GM19463 (cell line): ENCODE measurements around the gene SRRM3.
"Not testable (repeated sequence)": the region's sequence is repeated elsewhere in the genome, so short reads cannot be mapped to it uniquely, and the experiment has no call there.

Source experiments
- ATAC-seq: cut with Tn5 transposase; IDR thresholded peaks from one replicate; pipeline ENCODE4 v1.9.1; 2021; ENCODE audit warnings: mild to moderate bottlenecking, moderate library complexity; ENCODE audit not compliant: unreplicated experiment

SRRM3 gene

DNA sequence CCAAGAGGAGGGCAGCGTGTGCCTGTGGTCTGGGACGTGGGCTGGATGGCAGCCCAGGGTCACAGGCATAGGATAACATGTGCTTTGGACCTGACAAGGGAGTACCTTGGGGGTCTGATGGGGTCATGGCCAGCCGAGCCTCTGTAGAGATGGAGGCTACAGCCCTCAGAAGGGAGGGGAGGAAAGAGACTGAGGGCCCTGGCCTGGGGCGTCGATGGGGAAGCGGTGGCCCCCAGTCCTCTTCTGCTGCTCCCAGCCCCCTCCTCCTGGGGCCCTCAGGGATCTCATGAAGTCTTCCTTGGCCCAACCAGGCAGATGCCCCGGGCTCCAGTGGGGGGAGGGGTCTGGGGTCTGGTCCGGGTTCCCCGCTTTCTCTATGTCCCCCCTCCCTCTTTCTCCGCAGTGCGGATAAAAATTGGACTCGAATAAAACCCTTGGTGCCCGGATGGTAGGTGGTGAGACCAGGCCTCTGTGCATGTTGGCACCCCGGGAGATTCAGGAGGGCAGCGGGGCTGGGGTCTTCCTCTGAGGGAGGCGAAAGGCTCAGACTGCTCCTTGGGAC is 85.2 kb downstream of the SRRM3 start:
- no peak for ATAC-seq

DNA sequence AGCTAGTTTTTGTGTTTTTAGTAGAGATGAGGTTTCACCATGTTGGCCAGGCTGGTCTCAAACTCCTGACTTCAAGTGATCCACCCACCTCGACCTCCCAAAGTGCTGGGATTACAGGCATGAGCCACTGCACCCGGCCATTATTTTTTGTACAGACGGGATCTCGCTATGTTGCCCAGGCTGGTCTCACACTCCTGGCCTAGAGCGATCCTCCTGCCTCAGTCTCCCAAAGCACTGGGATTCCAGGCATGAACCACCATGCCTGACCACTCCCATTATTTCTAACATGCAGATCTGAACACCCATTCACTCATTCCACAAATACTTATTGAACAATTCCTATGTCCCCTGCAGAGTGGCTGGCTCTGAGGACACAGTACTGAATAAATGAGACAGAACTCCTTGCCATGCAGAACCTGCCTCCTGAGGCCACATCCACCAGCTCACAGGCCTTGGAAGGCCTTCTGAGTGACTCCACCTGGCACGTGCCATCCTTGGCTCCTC is 89.2 kb downstream of the SRRM3 start:
- ATAC-seq: not testable (repeated sequence)

DNA sequence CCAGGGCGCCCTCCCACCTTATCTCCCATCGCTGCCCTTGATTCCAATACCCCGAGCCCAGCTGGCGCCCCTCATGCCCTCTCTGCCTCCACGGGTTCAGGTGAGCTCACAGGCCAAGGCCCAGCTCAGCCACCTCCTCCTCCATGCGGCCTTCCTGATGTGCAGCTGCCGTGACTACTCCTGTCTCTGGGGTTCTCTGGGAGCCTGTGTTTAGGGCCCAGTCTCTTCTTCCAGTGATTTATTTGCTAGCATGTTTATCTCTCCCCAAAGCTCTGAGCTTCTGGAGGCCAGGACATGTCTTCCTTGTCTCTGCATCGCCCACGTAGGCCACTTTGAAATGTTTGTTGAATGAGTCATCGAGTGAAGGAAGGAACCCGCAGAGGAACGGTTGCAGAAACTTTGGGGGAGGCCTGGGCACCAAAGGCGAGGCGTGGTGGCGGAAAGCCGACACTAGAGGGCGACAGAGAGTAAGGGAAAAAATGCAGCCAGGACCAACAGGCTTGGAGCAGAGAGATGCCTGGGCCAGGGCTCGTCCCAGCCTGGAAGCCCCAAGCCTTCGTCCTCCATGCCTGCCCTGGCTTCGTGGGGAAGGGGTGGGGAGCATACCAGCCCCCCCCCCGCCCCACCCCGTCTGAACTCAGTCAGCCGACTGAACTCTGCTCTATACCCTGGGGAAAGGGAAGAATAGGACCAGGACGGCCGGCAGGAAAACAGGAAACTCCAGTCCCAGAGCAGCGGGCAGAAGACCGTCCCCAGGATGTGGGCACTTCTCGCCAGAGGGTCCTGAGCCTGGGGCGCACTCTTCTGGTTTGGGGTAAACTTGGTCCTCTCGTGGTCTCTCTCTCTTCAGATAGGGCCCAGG is 89.9 kb downstream of the SRRM3 start:
- peak; percentile 69 for ATAC-seq

DNA sequence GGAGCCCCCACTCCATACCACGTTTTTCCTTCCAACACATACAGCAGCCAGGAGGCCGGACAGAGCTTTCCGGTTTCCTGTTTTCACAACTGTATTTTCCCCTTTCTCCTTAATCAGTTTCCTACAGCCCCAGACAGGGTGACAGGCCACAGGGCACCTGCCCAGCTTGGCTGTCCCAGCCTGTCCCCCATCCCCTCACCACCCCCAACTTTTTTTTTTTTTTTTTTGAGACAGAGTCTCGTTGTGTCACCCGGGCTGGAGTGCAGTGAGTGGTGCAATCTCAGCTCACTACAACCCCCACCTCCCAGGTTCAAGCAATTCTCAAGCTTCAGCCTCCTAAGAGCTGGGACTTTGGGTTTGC is 90.5 kb downstream of the SRRM3 start:
- peak; percentile 7 for ATAC-seq

DNA sequence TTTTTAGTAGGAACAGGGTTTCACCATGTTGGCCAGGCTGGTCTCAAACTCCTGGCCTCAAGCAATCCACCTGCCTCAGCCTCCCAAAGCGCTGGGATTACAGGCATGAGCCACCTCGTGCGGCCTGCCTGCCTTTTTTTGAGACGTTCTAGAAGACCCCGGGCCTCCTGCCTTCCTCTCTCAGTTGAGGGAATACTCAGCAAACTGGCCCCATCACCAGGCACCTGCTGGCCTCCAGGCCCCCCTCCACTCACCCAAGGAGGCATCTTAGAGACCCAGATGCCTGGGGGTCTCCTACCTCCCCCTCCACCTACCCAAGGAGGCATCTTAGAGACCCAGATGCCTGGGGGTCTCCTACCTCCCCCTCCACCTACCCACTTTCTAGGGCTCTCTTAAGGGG is 91.2 kb downstream of the SRRM3 start:
- ATAC-seq: not testable (repeated sequence)

DNA sequence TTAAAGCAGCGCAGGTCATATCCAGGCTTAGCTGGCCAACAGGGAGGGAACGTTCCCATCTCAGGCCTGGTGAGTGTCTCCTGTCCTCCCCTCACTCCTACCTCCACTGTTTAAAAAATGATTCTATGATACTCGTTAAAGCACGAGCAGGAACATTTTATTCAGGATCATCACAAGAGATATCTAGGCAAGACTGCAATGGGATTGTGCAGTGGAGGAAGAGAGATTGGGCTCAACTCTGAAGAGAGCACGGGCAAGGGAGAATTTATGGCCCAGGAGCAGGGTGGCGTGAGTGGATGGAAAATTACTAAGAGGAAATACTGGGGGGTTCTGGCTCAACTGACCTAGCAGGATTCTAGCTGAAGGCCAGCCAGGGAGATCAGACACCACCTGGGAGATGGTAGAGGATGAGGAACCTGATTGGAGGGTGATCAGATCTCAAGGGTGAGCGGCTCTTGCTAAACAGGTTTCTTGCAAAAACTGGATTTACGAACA is 91.8 kb downstream of the SRRM3 start:
- ATAC-seq: no peak

DNA sequence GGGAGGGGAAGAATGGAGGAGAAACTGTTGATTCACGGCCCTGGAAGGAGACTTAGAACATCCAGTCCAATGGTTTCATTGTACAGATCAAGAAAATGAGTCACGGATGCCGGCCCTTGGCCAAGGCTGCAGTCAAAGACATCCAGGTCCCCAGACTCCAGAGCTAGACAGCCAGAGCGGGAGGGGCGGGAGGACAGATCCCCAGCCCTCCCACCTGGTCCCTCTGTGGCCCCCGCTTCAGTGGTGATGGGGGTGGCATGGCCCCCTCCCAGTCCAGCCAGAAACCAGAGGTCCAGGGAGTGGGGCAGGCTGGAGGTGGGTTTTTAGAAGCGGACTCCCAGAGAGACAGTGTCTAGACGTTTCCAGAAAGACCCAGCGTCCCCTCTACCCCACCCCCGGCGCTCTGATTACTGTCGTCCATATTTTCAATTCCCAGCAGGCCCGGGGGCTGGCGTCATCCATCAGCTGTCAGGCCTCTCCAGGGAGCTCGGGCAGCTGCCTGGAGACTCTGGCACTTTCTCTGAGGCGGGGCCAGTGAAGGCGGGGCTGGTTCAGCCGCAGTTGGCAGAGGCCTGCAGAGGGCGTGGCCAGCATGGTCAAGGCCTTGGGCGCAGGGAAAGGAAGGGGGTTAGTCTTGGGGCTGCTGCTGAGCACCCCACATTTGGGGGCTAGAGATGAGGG is 92.8 kb downstream of the SRRM3 start:
- peak; percentile 67 for ATAC-seq

DNA sequence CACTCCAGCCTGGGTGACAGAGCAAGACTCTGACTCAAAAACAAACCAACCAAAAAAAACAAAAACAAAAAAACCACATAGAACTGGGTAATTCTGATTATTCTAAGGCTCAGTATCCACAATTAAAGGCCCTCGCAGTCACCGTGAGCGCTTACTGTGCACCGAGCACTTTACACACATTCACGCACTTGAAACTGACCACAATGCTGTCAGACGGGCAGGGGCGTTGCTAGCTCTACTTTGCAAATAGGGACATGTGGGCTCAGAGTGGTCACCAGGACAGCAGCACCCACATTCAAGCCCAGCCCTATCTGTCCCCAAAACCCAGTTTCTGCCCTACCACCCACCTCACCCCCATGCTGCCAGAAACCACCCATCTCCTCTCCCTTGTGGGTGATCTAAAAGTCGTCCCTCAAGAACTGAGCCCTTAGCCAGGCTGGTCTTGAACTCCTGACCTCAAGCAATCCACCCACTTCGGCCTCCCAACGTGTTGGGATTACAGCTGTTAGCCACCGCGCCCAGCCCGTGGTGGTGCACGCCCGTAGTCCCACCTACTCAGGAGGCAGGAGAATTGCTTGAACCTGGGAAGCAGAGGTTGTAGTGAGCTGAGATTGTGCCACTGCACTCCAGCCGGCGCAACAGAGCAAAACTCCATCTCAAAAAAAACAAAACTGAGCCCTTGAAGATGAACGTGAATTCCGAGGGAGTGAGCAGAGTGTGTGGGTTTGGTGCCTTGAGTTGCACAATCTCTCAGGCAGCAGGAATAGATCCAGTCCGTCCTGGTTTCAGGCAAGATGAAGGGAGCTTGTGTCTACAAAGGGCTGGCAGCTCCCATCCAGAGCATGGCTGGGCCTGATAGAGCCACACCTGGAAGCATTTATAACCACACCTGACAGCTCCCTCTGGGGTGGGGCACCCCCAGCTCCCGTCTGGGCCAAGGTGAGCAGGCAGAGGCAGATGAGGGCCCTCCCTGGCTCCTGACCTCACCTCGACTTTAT is 95.3 kb downstream of the SRRM3 start:
- ATAC-seq: no peak

DNA sequence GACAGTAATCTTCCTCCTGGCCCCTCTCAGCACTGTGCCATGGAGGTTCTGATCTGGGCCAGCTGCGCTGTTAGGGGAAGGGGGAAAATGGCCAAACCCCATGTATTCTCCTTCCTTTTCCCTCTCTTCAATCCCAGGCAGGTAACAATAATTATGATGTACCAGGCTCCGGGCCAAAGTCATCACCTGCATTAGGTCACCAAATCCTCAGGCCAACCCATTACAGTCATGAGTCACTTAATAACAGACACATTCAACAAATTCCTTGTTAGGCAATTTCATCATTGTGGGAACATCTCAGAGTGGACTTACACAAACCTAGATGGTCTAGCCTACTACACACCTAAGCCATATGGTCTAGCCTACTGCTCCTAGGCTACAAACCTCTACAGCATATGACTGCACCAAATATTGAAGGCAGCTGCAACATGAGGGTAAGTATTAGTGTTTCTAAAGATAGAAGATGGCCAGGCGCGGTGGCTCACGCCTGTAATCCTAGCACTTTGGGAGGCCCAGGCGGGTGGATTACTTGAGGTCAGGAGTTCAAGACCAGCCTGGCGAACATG is 98.6 kb downstream of the SRRM3 start:
- no peak for ATAC-seq

DNA sequence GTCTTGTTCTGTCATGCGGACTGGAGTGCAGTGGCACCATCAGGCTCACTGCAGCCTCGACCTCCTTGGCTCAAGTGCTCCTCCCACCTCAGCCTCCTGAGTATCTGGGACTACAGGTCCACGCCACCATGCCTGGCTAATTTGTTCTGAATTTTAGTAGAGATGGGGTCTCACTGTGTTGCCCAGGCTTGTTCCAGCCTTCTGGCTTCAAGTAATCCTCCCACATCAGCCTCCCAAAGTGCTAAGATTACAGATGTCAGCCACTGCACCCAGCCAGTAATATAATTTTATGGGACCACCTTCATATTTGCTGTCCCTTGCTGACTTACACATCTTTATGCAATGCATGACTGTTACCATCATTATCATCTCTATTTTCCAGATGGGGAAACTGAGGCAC is 99.3 kb downstream of the SRRM3 start:
- no peak for ATAC-seq

DNA sequence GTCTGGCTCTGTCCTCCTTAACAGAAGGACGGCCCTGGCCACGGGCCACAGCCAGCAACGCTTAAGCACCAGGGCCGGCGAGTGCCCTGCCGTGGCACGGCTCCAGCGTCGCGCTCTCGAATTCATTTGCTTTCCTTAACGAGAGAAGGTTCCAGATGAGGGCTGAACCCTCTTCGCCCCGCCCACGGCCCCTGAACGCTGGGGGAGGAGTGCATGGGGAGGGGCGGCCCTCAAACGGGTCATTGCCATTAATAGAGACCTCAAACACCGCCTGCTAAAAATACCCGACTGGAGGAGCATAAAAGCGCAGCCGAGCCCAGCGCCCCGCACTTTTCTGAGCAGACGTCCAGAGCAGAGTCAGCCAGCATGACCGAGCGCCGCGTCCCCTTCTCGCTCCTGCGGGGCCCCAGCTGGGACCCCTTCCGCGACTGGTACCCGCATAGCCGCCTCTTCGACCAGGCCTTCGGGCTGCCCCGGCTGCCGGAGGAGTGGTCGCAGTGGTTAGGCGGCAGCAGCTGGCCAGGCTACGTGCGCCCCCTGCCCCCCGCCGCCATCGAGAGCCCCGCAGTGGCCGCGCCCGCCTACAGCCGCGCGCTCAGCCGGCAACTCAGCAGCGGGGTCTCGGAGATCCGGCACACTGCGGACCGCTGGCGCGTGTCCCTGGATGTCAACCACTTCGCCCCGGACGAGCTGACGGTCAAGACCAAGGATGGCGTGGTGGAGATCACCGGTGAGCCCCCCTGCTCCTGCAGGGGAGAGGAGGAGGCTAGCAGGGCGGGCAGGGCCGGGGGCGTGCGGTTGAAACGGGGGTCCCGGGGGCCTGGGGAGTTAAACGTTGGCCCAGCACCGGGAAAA is 100.9 kb downstream of the SRRM3 start, which contains the start of gene HSPB1:
TSS of gene HSPB1 (plus strand) at position 327 of the 855 bp plus-strand sequence. CDS start at position 367, 40 bp downstream.
- peak; percentile 68 for ATAC-seq

DNA sequence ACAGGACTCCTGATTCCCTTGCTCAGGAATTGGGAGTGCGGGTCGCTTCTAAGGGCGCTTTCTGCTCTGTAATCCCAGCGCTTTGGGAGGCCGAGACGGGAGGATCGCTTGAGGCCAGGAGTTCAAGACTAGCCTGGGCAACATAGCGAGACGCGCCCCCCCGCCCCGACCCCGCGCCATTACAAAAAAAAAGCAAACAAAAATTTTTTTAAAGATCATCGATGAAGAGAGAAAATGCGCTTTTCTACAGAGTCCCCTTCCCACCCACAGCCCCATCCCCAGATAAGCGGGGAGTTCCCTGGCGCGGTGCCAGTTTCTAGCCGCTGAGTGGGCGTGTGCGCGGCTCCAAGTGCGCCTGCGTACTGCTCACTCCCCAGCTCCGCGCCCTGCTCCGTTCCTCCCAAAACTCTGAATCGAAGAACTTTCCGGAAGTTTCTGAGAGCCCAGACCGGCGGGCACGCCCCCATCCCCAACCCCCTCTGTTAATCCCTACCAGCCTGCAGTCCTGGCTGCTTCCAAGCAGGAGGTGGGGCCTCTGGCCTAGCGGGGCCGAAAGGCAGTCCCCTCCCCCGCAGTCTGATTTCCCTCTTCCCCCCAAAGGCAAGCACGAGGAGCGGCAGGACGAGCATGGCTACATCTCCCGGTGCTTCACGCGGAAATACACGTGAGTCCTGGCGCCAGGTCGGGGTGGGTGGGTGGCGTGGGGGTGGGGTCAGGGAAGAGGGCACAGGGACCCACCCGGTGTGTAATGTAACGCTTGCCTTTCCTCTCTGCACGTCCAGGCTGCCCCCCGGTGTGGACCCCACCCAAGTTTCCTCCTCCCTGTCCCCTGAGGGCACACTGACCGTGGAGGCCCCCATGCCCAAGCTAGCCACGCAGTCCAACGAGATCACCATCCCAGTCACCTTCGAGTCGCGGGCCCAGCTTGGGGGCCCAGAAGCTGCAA is 101.8 kb downstream of the SRRM3 start:
- no peak for ATAC-seq

DNA sequence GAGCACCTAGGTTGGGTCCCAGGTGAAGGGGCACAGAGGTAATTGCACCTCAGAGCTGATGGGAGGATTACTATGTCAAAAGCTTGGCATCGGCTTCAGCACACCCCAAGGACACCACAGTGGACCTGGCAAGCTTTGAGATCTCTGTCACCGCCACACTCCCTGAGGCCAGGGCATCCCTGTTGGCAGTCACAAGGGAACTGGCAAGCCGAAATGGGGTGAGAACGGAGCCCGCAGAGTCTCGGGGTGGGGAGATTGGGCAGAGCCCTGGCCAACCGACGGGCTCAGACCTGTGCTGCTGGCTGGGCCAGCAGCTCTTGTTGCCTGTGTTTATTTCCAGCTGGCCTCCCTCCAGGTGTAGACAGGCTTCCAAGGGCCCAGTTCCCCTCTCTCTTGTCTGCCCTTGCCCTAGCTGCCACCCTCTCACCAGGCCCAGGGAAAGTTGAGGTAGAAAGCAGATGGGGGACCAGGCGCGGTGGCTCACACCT is 103.2 kb downstream of the SRRM3 start:
- no peak for ATAC-seq

DNA sequence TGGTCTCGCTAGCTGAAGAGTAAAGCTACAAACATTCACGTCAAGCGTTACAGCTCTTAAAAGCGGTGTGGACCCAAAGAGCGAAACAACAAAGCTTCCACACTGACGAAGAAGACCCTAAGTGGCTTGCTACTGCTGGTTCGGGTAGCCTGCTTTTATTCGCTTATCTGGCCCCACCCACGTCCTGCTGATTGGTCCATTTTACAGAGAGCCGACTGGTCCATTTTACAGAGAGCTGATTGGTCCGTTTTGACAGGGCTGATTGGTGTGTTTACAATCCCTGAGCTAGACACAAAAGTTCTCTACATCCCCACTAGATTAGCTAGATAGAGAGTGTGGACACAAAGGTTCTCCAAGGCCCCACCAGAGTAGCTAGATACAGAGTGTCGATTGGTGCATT is 107.2 kb downstream of the SRRM3 start:
- ATAC-seq: not testable (repeated sequence)

DNA sequence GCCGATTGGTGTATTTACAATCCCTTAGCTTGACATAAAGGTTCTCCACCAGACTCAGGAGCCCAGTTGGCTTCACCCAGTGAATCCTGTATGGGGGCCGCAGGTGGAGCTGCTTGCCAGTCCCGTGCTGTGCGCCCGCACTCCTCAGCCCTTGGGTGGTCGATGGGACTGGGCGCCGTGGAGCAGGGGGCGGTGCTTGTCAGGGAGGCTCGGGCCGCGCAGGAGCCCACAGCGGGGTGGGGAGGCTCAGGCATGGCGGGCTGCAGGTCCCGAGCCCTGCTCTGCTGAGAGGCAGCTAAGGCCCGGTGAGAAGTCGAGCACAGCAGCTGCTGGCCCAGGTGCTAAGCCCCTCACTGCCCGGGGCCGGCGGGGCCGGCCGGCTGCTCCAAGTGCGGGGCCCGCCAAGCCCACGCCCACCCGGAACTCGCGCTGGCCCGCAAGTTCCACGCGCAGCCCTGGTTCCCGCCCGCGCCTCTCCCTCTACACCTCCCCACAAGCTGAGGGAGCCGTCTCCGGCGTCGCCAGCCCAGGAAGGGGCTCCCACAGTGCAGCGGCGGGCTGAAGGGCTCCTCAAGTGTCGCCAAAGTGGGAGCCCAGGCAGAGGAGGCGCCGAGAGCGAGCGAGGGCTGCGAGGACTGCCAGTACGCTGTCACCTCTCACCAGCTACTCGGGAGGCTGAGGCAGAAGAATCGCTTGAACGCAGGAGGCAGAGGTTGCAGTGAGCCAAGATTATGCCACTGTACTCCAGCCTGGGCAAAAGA is 107.8 kb downstream of the SRRM3 start:
- not testable (repeated sequence) for ATAC-seq

DNA sequence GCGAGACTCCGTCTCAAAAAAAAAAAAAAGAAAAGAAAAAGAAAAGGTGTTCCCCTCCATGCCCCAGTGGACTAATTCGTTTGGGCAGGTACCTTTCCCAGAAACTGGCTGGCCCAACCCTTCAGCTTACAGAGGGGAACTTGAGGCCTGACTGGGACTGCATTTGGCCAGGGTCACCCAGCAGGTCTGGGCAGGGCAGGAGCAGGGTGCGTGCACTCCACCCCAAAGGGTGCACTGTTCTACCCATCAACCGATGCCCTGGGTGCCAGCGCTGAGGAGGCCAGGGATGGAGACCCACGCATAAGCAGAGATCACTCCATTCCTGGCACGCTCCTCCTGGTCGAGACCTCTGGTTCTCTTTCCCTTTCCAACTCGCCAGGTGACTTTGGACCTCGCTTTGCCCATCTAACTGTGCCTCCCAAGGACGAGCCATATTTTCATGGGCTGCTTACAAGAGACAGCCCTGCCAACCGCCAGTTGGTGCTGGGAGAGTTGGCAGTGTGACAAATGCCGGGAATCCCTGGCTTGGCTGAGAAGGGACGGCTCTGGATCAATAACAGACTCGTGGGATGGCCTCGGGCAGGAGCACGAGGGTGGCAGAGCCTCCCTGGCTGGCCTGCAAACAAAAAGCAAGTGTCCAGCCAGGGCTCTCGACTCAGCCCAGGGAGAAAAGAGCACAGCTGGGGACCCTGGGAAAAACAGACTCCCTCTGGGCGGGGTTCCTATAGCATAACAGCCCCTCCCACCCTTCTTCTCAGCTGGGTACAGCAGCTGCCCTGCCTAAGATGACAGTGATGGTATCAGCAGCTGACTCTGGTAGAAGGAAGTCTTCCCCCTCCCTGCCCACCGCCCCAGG is 108.6 kb downstream of the SRRM3 start:
- ATAC-seq: no peak
